Fibroblast of lung (primary cell): Measurements from ENCODE around the gene PLA2G12B. TPM values are rescaled to one million over a fixed set of nuclear protein-coding genes. Genes with fewer than 3 reads are reported as not detected.

Experiments used
- DNase-seq, 2 donors: peaks; one replicate each; pipeline versions ENCODE4 v3.0.0 to v3.0.0-alpha.2; 2010; ENCODE audit warnings: low read depth in 2 of 2
- H2AFZ ChIP-seq: 2 replicates; pipeline ENCODE4 v1.5.1; 2012; ENCODE audit warnings: low read length, control low read depth, inconsistent platforms
- H3K27ac ChIP-seq: 2 replicates; pipeline ENCODE4 v1.5.1; 2011; ENCODE audit warnings: low read length, control low read depth; ENCODE audit not compliant: insufficient read depth
- H3K27me3 ChIP-seq: 2 replicates; pipeline ENCODE4 v1.5.1; 2011; ENCODE audit warnings: mild to moderate bottlenecking, low read length; ENCODE audit not compliant: control insufficient read depth, insufficient read depth
- H3K36me3 ChIP-seq: 2 replicates; pipeline ENCODE4 v1.5.1; 2011; ENCODE audit warnings: low read length; ENCODE audit not compliant: control insufficient read depth, insufficient read depth
- H3K4me1 ChIP-seq: 2 replicates; pipeline ENCODE4 v1.5.1; 2011; ENCODE audit warnings: low read length; ENCODE audit not compliant: control insufficient read depth, insufficient read depth; ENCODE audit errors: extremely low read depth
- H3K4me2 ChIP-seq: 2 replicates; pipeline ENCODE4 v1.5.1; 2011; ENCODE audit warnings: low read length, control low read depth; ENCODE audit not compliant: insufficient read depth; ENCODE audit errors: extremely low read depth
- H3K4me3 ChIP-seq, 4 experiments: fragments of 200-600 bp in 1 of 4; sonication (generic) in 1 of 4; replicated peaks in 1 of 4; 2 replicates each; pipeline ENCODE4 v1.5.1; 2011 to 2016; ENCODE audit warnings: low read length in 4 of 4, low read depth in 3 of 4, mild to moderate bottlenecking in 3 of 4, control low read depth in 2 of 4, inconsistent platforms in 1 of 4, mixed read lengths in 1 of 4; ENCODE audit not compliant: insufficient read depth in 1 of 4; ENCODE audit errors: control extremely low read depth in 1 of 4
- H3K79me2 ChIP-seq: 2 replicates; pipeline ENCODE4 v1.5.1; 2012; ENCODE audit warnings: mild to moderate bottlenecking, low read length, inconsistent platforms; ENCODE audit not compliant: control insufficient read depth, insufficient read depth
- H3K9ac ChIP-seq: 2 replicates; pipeline ENCODE4 v1.5.1; 2011; ENCODE audit warnings: mild to moderate bottlenecking, low read length, control low read depth; ENCODE audit not compliant: insufficient read depth
- H3K9me3 ChIP-seq: 2 replicates; pipeline ENCODE4 v1.5.1; 2012; ENCODE audit warnings: low read depth, low read length; ENCODE audit not compliant: control insufficient read depth, insufficient read depth
- H4K20me1 ChIP-seq: 2 replicates; pipeline ENCODE4 v1.5.1; 2011; ENCODE audit warnings: low read length; ENCODE audit not compliant: control insufficient read depth, insufficient read depth; ENCODE audit errors: extremely low read depth
- CTCF ChIP-seq, 2 donors: IDR thresholded peaks in 1 of 2; conservative IDR thresholded peaks in 1 of 2; 1 replicate in 1 of 2; 2 replicates in 1 of 2; pipeline ENCODE4 v1.5.1; 2011 to 2012; ENCODE audit warnings: low read length in 2 of 2, control low read depth in 1 of 2, inconsistent platforms in 1 of 2, low read depth in 1 of 2, mild to moderate bottlenecking in 1 of 2
- EZH2 ChIP-seq: IDR thresholded peaks from 2 replicates; pipeline ENCODE4 v1.5.1; 2012; ENCODE audit warnings: low read length, control low read depth, mild to moderate bottlenecking; ENCODE audit errors: missing control alignments
- polyA plus RNA-seq, 2 donors: library from polyadenylated mRNA; depleted of rRNA in 1 of 2; stranded (reverse) in 1 of 2; unstranded in 1 of 2; fragments of >200 nt; gene quantifications; 2 replicates each; pipeline ENCODE4 v1.2.1, GENCODE V29; 2011 to 2012; ENCODE audit warnings: missing spikeins in 1 of 2
- total RNA-seq: library from RNA; depleted of rRNA; stranded (reverse); fragments of >200 nt; gene quantifications from 2 replicates; pipeline ENCODE4 v1.2.1, GENCODE V29; 2014

Gene PLA2G12B
- total and polyA plus RNA-seq, 2 donors (not counting 1 experiment from before 2014, with no cell fraction given), result not detected

GRCh38 chr10:72885953-72886352, 68.7 kb downstream of the PLA2G12B start:
- no peaks in the 10 kb centered on the region for H3K9me3 ChIP-seq
- no peaks in the 10 kb centered on the region for H3K4me1 ChIP-seq
- TF ChIP-seq EZH2 (no peak), CTCF (conservative IDR thresholded peaks at IDR 0.05 in 1 of 2, IDR thresholded peaks at IDR 0.05 in 1 of 2; ENCODE audit: low read depth in 1 of 2, low read length in 2 of 2) (no peak)
- H3K4me2 ChIP-seq, result no peak overlapping the region
- H3K4me3 ChIP-seq, result no peak overlapping the region
- no peaks in the 10 kb centered on the region for H3K27me3 ChIP-seq
- no peaks in the 10 kb centered on the region for H3K36me3 ChIP-seq
- no peaks in the 10 kb centered on the region for H3K79me2 ChIP-seq
- no peak overlapping the region for H3K9ac ChIP-seq
- H3K27ac ChIP-seq, result no peak overlapping the region
- no peak for DNase-seq
- no peak overlapping the region for H2AFZ ChIP-seq
- no peaks in the 10 kb centered on the region for H4K20me1 ChIP-seq

Other genes starting within 250 kb of the PLA2G12B start
- gene OIT3, start 61.1 kb downstream of the PLA2G12B start, total RNA-seq, result under 0.01 TPM in 1 of 2 replicates, not detected in the other
- gene OIT3, start 61.1 kb downstream of the PLA2G12B start, polyA plus RNA-seq, result 0.02 TPM in 1 of 2 replicates, not detected in the other
- 147 and 179 TPM in 2 replicates for gene P4HA1, start 142.1 kb upstream of the PLA2G12B start, total RNA-seq
- 89.1 and 226 TPM in 2 replicates for gene P4HA1, start 142.1 kb upstream of the PLA2G12B start, polyA plus RNA-seq
- 2.1 and 2.6 TPM in 2 replicates for gene NUDT13, start 155.6 kb upstream of the PLA2G12B start, total RNA-seq
- 1.3 and 1.8 TPM in 2 replicates for gene NUDT13, start 155.6 kb upstream of the PLA2G12B start, polyA plus RNA-seq
- gene ECD, start 213.2 kb upstream of the PLA2G12B start, total RNA-seq, result 18.2 and 22.0 TPM in 2 replicates
- gene ECD, start 213.2 kb upstream of the PLA2G12B start, polyA plus RNA-seq, result 40.9 and 45.4 TPM in 2 replicates
- 35.4 and 44.9 TPM in 2 replicates for gene FAM149B1, start 213.3 kb upstream of the PLA2G12B start, total RNA-seq
- gene FAM149B1, start 213.3 kb upstream of the PLA2G12B start, polyA plus RNA-seq, result 22.8 and 38.9 TPM in 2 replicates